Measurements from ENCODE around the gene RPL31. TPM values are rescaled to one million over a fixed set of nuclear protein-coding genes. Genes with fewer than 3 reads are reported as not detected.

The RPL31 gene
- total RNA-seq, 2 donors from 2014 or later: 511 to 520 TPM

- Histone ChIP-seq H3K9me3 (no peaks in the 10 kb centered on the region), H3K27me3 (replicated peaks; ENCODE audit: insufficient read depth) (no peaks in the 10 kb centered on the region), H3K4me3 (no peak overlapping the region), H3K27ac (no peak overlapping the region), H3K4me1 (ENCODE audit: control insufficient read depth in 1 of 2, low read depth in 2 of 2) (no peaks in the 10 kb centered on the region), H3K36me3 (peaks cover 5% of the 10 kb centered on the region)
- no peak for ATAC-seq (ENCODE audit: insufficient number of reproducible peaks, low FRiP score, low read depth)
- no peak for DNase-seq (ENCODE audit: low spot score)
- TF ChIP-seq CTCF (IDR thresholded peaks at IDR 0.05): no peak
Observed at GRCh38 chr2:101017371-101017770, 15.3 kb downstream of the RPL31 start.

- ATAC-seq (ENCODE audit: insufficient number of reproducible peaks, low FRiP score, low read depth) (no peak), DNase-seq (ENCODE audit: low spot score) (no peak)
- no peaks in the 10 kb centered on the region for H3K27me3 ChIP-seq (replicated peaks; ENCODE audit: insufficient read depth)
- H3K4me1 ChIP-seq (ENCODE audit: control insufficient read depth in 1 of 2, low read depth in 2 of 2): no peaks in the 10 kb centered on the region
- H3K9me3 ChIP-seq: no peaks in the 10 kb centered on the region
- no peak for TF ChIP-seq CTCF (IDR thresholded peaks at IDR 0.05)
- H3K36me3 ChIP-seq: peaks cover 5% of the 10 kb centered on the region
- no peak overlapping the region for H3K27ac ChIP-seq
- no peak overlapping the region for H3K4me3 ChIP-seq
Observed at GRCh38 chr2:101018934-101019333, 16.8 kb downstream of the RPL31 start.

GRCh38 chr2:101022221-101022620 lies 20.1 kb downstream of the RPL31 start:
- DNase-seq (ENCODE audit: low spot score) (no peak), ATAC-seq (ENCODE audit: insufficient number of reproducible peaks, low FRiP score, low read depth) (no peak)
- TF ChIP-seq CTCF (IDR thresholded peaks at IDR 0.05): no peak
- Histone ChIP-seq H3K27me3 (replicated peaks; ENCODE audit: insufficient read depth) (no peaks in the 10 kb centered on the region), H3K9me3 (no peaks in the 10 kb centered on the region), H3K4me1 (ENCODE audit: control insufficient read depth in 1 of 2, low read depth in 2 of 2) (no peaks in the 10 kb centered on the region), H3K36me3 (no peaks in the 10 kb centered on the region), H3K27ac (no peak overlapping the region), H3K4me3 (no peak overlapping the region)

- Histone ChIP-seq H3K27ac (no peak overlapping the region), H3K4me3 (no peak overlapping the region), H3K27me3 (replicated peaks; ENCODE audit: insufficient read depth) (no peaks in the 10 kb centered on the region), H3K4me1 (ENCODE audit: control insufficient read depth in 1 of 2, low read depth in 2 of 2) (no peaks in the 10 kb centered on the region), H3K9me3 (no peaks in the 10 kb centered on the region), H3K36me3 (peaks cover 8% of the 10 kb centered on the region)
- DNase-seq (ENCODE audit: low spot score) (no peak), ATAC-seq (ENCODE audit: insufficient number of reproducible peaks, low FRiP score, low read depth) (no peak)
- TF ChIP-seq CTCF (IDR thresholded peaks at IDR 0.05): no peak
Observed at GRCh38 chr2:101023327-101024107, 21.4 kb downstream of the RPL31 start.

GRCh38 chr2:101025561-101025960 lies 23.5 kb downstream of the RPL31 start:
- DNase-seq (ENCODE audit: low spot score): no peak
- Histone ChIP-seq H3K36me3 (peaks cover 12% of the 10 kb centered on the region), H3K9me3 (no peaks in the 10 kb centered on the region), H3K4me3 (no peak overlapping the region), H3K4me1 (ENCODE audit: control insufficient read depth in 1 of 2, low read depth in 2 of 2) (no peaks in the 10 kb centered on the region), H3K27ac (no peak overlapping the region), H3K27me3 (replicated peaks; ENCODE audit: insufficient read depth) (no peaks in the 10 kb centered on the region)
- no peak for TF ChIP-seq CTCF (IDR thresholded peaks at IDR 0.05)
- ATAC-seq (ENCODE audit: insufficient number of reproducible peaks, low FRiP score, low read depth): no peak
